Suprapubic skin (tissue), 3 donors: Measurements from ENCODE around the gene IRX4.

Source experiments
- POLR2AphosphoS5 ChIP-seq, 3 donors: sonication (generic); formaldehyde crosslinking; IDR thresholded peaks; one replicate each; pipeline ENCODE4 v1.6.1; 2017; ENCODE audit warnings: antibody characterized with exemption in 3 of 3
- TF ChIP-seq, protein P1 (sequence below), 2 donors: fragments of 200-600 bp in 1 of 2; fragments of 450-650 bp in 1 of 2; sonication (generic) in 1 of 2; IDR thresholded peaks; one replicate each; pipeline ENCODE4 v1.5.1; 2016 to 2019; ENCODE audit warnings: antibody characterized with exemption in 2 of 2, mild to moderate bottlenecking in 1 of 2, moderate library complexity in 1 of 2

DNA sequence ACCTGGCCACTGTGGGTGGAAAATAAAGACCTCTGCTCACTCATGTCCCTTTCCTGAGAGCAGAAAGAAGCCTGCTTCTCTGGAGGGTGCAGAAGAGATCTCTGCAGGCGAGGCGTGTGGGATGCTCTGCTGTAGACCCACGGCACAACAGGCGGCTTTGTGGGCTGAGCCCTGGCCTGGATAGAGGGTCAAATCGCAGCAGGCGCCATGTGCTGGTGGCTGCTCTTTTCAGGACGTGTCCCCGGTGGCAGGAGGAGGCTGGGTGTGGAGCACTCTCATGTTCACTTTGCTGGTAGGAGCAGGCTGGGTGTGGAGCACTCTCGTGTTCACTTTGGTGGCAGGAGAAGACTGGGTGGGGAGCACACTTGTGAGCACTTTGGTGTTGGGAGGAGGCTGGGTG is 35.1 kb downstream of the IRX4 start:
- no peak for TF ChIP-seq POLR2AphosphoS5 (IDR thresholded peaks at IDR 0.05)
- TF ChIP-seq, protein P1, sequence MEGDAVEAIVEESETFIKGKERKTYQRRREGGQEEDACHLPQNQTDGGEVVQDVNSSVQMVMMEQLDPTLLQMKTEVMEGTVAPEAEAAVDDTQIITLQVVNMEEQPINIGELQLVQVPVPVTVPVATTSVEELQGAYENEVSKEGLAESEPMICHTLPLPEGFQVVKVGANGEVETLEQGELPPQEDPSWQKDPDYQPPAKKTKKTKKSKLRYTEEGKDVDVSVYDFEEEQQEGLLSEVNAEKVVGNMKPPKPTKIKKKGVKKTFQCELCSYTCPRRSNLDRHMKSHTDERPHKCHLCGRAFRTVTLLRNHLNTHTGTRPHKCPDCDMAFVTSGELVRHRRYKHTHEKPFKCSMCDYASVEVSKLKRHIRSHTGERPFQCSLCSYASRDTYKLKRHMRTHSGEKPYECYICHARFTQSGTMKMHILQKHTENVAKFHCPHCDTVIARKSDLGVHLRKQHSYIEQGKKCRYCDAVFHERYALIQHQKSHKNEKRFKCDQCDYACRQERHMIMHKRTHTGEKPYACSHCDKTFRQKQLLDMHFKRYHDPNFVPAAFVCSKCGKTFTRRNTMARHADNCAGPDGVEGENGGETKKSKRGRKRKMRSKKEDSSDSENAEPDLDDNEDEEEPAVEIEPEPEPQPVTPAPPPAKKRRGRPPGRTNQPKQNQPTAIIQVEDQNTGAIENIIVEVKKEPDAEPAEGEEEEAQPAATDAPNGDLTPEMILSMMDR (IDR thresholded peaks at IDR 0.05) = no peak
